HCT116 (cell line): ENCODE results near the gene OSBPL8.

ENCODE experiments used
- EZH2phosphoT487 ChIP-seq: fragments of 200-600 bp; IDR thresholded peaks from 2 replicates; pipeline ENCODE4 v1.6.1; 2018; ENCODE audit warnings: antibody characterized with exemption, borderline replicate concordance
- POLR2A ChIP-seq: IDR thresholded peaks from 2 replicates; pipeline ENCODE4 v1.7.0; 2011; ENCODE audit warnings: borderline replicate concordance; ENCODE audit not compliant: insufficient read depth, insufficient read length; ENCODE audit errors: extremely low read depth
- POLR2AphosphoS5 ChIP-seq: IDR thresholded peaks from 2 replicates; pipeline ENCODE4 v1.6.1; 2011; ENCODE audit warnings: mild to moderate bottlenecking, low read depth, low read length, moderate library complexity
- SP1 ChIP-seq: IDR thresholded peaks from 2 replicates; pipeline ENCODE4 v1.6.1; 2012; ENCODE audit warnings: low read depth
- TCF7L2 ChIP-seq: IDR thresholded peaks from 2 replicates; pipeline ENCODE4 v1.7.0; 2011; ENCODE audit warnings: borderline replicate concordance, inconsistent platforms; ENCODE audit not compliant: insufficient read depth, insufficient read length; ENCODE audit errors: extremely low read depth
- ZNF274 ChIP-seq: fragments of 200-500 bp; sonication (Bioruptor generic); IDR thresholded peaks from 2 replicates; pipeline ENCODE4 v1.6.1; 2014; ENCODE audit warnings: mild to moderate bottlenecking, low read depth, low read length, inconsistent platforms
- TF ChIP-seq, protein P1 (sequence below), 3 experiments: fragments of 200-600 bp in 1 of 3; sonication (generic) in 1 of 3; IDR thresholded peaks in 2 of 3; conservative IDR thresholded peaks in 1 of 3; 2 replicates each; pipeline ENCODE4 v1.5.1; 2012 to 2017; ENCODE audit warnings: low read depth in 2 of 3, low read length in 2 of 3, antibody characterized with exemption in 1 of 3, borderline replicate concordance in 1 of 3, control low read depth in 1 of 3, mild to moderate bottlenecking in 1 of 3, mixed read lengths in 1 of 3, mixed run types in 1 of 3, moderate library complexity in 1 of 3; ENCODE audit not compliant: insufficient read depth in 1 of 3
- TF ChIP-seq, protein P2 (sequence below): IDR thresholded peaks from 2 replicates; pipeline ENCODE4 v1.6.1; 2012

DNA sequence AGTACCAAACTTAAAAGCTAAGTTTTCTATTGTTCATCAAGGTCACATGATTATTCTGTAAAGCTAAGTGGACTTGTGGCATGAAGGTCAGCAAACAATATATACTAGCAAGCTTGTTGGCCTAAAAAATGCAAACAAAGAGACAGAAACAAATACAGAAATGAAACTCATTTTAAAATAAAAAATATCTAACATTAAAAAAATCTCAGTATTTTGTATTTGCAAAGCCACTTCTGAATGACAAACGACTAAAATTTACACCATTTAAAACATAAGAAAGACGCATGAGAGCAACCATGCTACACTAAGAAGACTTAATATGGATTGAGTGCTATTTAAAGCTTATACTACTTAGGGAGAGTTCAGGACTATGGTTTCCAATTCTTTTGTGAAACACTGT, 138.5 kb downstream of the OSBPL8 start:
- TF ChIP-seq, protein P1, sequence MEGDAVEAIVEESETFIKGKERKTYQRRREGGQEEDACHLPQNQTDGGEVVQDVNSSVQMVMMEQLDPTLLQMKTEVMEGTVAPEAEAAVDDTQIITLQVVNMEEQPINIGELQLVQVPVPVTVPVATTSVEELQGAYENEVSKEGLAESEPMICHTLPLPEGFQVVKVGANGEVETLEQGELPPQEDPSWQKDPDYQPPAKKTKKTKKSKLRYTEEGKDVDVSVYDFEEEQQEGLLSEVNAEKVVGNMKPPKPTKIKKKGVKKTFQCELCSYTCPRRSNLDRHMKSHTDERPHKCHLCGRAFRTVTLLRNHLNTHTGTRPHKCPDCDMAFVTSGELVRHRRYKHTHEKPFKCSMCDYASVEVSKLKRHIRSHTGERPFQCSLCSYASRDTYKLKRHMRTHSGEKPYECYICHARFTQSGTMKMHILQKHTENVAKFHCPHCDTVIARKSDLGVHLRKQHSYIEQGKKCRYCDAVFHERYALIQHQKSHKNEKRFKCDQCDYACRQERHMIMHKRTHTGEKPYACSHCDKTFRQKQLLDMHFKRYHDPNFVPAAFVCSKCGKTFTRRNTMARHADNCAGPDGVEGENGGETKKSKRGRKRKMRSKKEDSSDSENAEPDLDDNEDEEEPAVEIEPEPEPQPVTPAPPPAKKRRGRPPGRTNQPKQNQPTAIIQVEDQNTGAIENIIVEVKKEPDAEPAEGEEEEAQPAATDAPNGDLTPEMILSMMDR (IDR thresholded peaks at IDR 0.05 in 2 of 3, conservative IDR thresholded peaks at IDR 0.05 in 1 of 3; ENCODE audit: borderline replicate concordance in 1 of 3, insufficient read depth in 1 of 3, low read depth in 2 of 3, low read length in 2 of 3) = no peak
- TF ChIP-seq POLR2A (no peak), SP1 (no peak), TCF7L2 (no peak), EZH2phosphoT487 (no peak), ZNF274 (no peak), POLR2AphosphoS5 (no peak)
- TF ChIP-seq, protein P2, sequence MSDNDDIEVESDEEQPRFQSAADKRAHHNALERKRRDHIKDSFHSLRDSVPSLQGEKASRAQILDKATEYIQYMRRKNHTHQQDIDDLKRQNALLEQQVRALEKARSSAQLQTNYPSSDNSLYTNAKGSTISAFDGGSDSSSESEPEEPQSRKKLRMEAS = no peak
